Neural progenitor cell (in vitro differentiated cells): ENCODE measurements around the gene NDUFA11. TPM values are rescaled to one million over a fixed set of nuclear protein-coding genes. Genes with fewer than 3 reads are reported as not detected.

Experiments
- DNase-seq: peaks from one replicate; pipeline ENCODE4 v3.0.0-alpha.2; 2016; ENCODE audit warnings: low spot score
- H2AFZ ChIP-seq: fragments of 200-600 bp; sonication (generic); replicated peaks from 2 replicates; pipeline ENCODE4 v1.6.1; 2016; ENCODE audit warnings: antibody characterized with exemption
- H3F3A ChIP-seq: fragments of 200-600 bp; sonication (generic); 2 replicates; pipeline ENCODE4 v1.6.1; 2016; ENCODE audit warnings: antibody characterized with exemption, low read depth
- H3K27ac ChIP-seq: fragments of 200-600 bp; sonication (generic); 2 replicates; pipeline ENCODE4 v1.5.1; 2016; ENCODE audit warnings: mild to moderate bottlenecking
- H3K27me3 ChIP-seq: fragments of 200-600 bp; sonication (generic); 2 replicates; pipeline ENCODE4 v1.6.1; 2016; ENCODE audit warnings: mild to moderate bottlenecking, moderate library complexity
- H3K36me3 ChIP-seq: fragments of 200-600 bp; sonication (generic); 2 replicates; pipeline ENCODE4 v1.5.1; 2016
- H3K4me1 ChIP-seq: fragments of 200-600 bp; sonication (generic); 2 replicates; pipeline ENCODE4 v1.6.1; 2016; ENCODE audit warnings: mixed run types
- H3K4me2 ChIP-seq: fragments of 200-600 bp; sonication (generic); 2 replicates; pipeline ENCODE4 v1.6.1; 2016
- H3K4me3 ChIP-seq: fragments of 200-600 bp; sonication (generic); 2 replicates; pipeline ENCODE4 v1.5.1; 2016
- H3K79me2 ChIP-seq: fragments of 200-600 bp; sonication (generic); 2 replicates; pipeline ENCODE4 v1.6.1; 2016; ENCODE audit warnings: low read depth
- H3K9ac ChIP-seq: fragments of 200-600 bp; sonication (generic); 2 replicates; pipeline ENCODE4 v1.6.1; 2016
- H3K9me3 ChIP-seq: fragments of 200-600 bp; sonication (generic); 2 replicates; pipeline ENCODE4 v1.5.1; 2016; ENCODE audit warnings: low read depth
- H4K20me1 ChIP-seq: fragments of 200-600 bp; sonication (generic); 2 replicates; pipeline ENCODE4 v1.6.1; 2016; ENCODE audit warnings: low read depth
- H3K27ac Mint-ChIP-seq: 3 replicates; pipeline ENCODE4 v1.8.0; 2021; ENCODE audit warnings: mixed read lengths
- H3K27me3 Mint-ChIP-seq: 2 replicates; pipeline ENCODE4 v1.8.0; 2022; ENCODE audit warnings: low read depth, mild to moderate bottlenecking, inconsistent platforms, moderate library complexity, mixed read lengths; ENCODE audit not compliant: insufficient read depth
- H3K36me3 Mint-ChIP-seq: 3 replicates; pipeline ENCODE4 v1.8.0; 2021; ENCODE audit warnings: mixed read lengths
- H3K4me1 Mint-ChIP-seq: 3 replicates; pipeline ENCODE4 v1.8.0; 2021; ENCODE audit warnings: mixed read lengths
- H3K4me3 Mint-ChIP-seq: 3 replicates; pipeline ENCODE4 v1.8.0; 2021; ENCODE audit warnings: mild to moderate bottlenecking, moderate library complexity, mixed read lengths
- H3K9me3 Mint-ChIP-seq: 3 replicates; pipeline ENCODE4 v1.8.0; 2020; ENCODE audit warnings: mixed read lengths
- CTCF ChIP-seq: fragments of 200-600 bp; sonication (generic); IDR thresholded peaks from 2 replicates; pipeline ENCODE4 v1.5.1; 2017; ENCODE audit warnings: antibody characterized with exemption, mild to moderate bottlenecking
- EZH2 ChIP-seq: fragments of 200-600 bp; sonication (generic); IDR thresholded peaks from 2 replicates; pipeline ENCODE4 v1.6.1; 2017; ENCODE audit warnings: antibody characterized with exemption, mild to moderate bottlenecking, moderate library complexity
- EZH2phosphoT487 ChIP-seq: fragments of 200-600 bp; sonication (generic); IDR thresholded peaks from 2 replicates; pipeline ENCODE4 v1.6.1; 2017; ENCODE audit warnings: antibody characterized with exemption
- total RNA-seq: library from RNA; depleted of rRNA; stranded (reverse); fragments of >200 nt; gene quantifications from 2 replicates; pipeline ENCODE4 v1.2.3, GENCODE V29; 2015; ENCODE audit warnings: low replicate concordance

The NDUFA11 gene
- total RNA-seq, 1 donor from 2014 or later: 102 TPM

- Histone ChIP-seq H2AFZ (no peak overlapping the region), H3K27ac (no peak overlapping the region), H3K4me3 (no peak overlapping the region), H3K4me1 (peaks cover 8% of the 10 kb centered on the region), H3K4me2 (no peak overlapping the region), H3K27me3 (no peaks in the 10 kb centered on the region), H3K79me2 (peaks cover 26% of the 10 kb centered on the region), H3F3A (peaks cover 8% of the 10 kb centered on the region), H3K36me3 (no peaks in the 10 kb centered on the region), H4K20me1 (peaks cover 32% of the 10 kb centered on the region), H3K9me3 (no peaks in the 10 kb centered on the region), H3K9ac (no peak overlapping the region)
- no peaks in the 10 kb centered on the region for H3K9me3 Mint-ChIP-seq
- peaks cover 5% of the 10 kb centered on the region for H3K36me3 Mint-ChIP-seq
- TF ChIP-seq EZH2: no peak
- TF ChIP-seq CTCF: no peak
- no peak for TF ChIP-seq EZH2phosphoT487
- H3K4me1 Mint-ChIP-seq: peaks cover 6% of the 10 kb centered on the region
- no peak for DNase-seq
- no peak overlapping the region for H3K4me3 Mint-ChIP-seq
- no peak overlapping the region for H3K27ac Mint-ChIP-seq
- H3K27me3 Mint-ChIP-seq: no peaks in the 10 kb centered on the region
Measured at GRCh38 chr19:5895890-5896289, 7.7 kb downstream of the NDUFA11 start.

- TF ChIP-seq EZH2phosphoT487 (no peak), EZH2 (no peak), CTCF (no peak)
- H3K27me3 ChIP-seq: no peaks in the 10 kb centered on the region
- no peaks in the 10 kb centered on the region for H3K36me3 ChIP-seq
- H3K4me3 Mint-ChIP-seq: no peak overlapping the region
- no peak overlapping the region for H2AFZ ChIP-seq
- peaks cover 5% of the 10 kb centered on the region for H3K36me3 Mint-ChIP-seq
- H3K27me3 Mint-ChIP-seq: no peaks in the 10 kb centered on the region
- no peak overlapping the region for H3K4me2 ChIP-seq
- no peak overlapping the region for H3K27ac Mint-ChIP-seq
- H3K9ac ChIP-seq: no peak overlapping the region
- H3K9me3 Mint-ChIP-seq: no peaks in the 10 kb centered on the region
- peaks cover 28% of the 10 kb centered on the region for H4K20me1 ChIP-seq
- no peak overlapping the region for H3K27ac ChIP-seq
- no peak for DNase-seq
- no peaks in the 10 kb centered on the region for H3K9me3 ChIP-seq
- peaks cover 22% of the 10 kb centered on the region for H3K79me2 ChIP-seq
- H3K4me1 Mint-ChIP-seq: peaks cover 6% of the 10 kb centered on the region
- H3K4me3 ChIP-seq: no peak overlapping the region
- H3F3A ChIP-seq: peaks cover 8% of the 10 kb centered on the region
- H3K4me1 ChIP-seq: peaks cover 8% of the 10 kb centered on the region
Measured at GRCh38 chr19:5895409-5895808, 8.2 kb downstream of the NDUFA11 start.

- Histone ChIP-seq H3F3A (peaks cover 8% of the 10 kb centered on the region), H3K4me2 (no peak overlapping the region), H4K20me1 (peaks cover 22% of the 10 kb centered on the region), H3K79me2 (peaks cover 16% of the 10 kb centered on the region), H3K36me3 (no peaks in the 10 kb centered on the region), H3K4me3 (no peak overlapping the region), H2AFZ (no peak overlapping the region), H3K27ac (no peak overlapping the region), H3K4me1 (peaks cover 8% of the 10 kb centered on the region), H3K9me3 (no peaks in the 10 kb centered on the region), H3K9ac (no peak overlapping the region), H3K27me3 (no peaks in the 10 kb centered on the region)
- Mint-ChIP-seq H3K9me3 (no peaks in the 10 kb centered on the region), H3K4me1 (peaks cover 3% of the 10 kb centered on the region), H3K4me3 (no peak overlapping the region), H3K36me3 (peaks cover 2% of the 10 kb centered on the region), H3K27ac (no peak overlapping the region), H3K27me3 (no peaks in the 10 kb centered on the region)
- no peak for TF ChIP-seq EZH2
- no peak for TF ChIP-seq CTCF
- TF ChIP-seq EZH2phosphoT487: no peak
- no peak for DNase-seq
Measured at GRCh38 chr19:5894704-5895349, 8.8 kb downstream of the NDUFA11 start.
